Thyroid gland (tissue), 4 donors: ENCODE data around the gene ACBD6.

ENCODE experiments used
- CTCF ChIP-seq, 6 experiments: fragments of 200-600 bp in 3 of 6; fragments of 450-650 bp in 3 of 6; sonication (generic) in 3 of 6; IDR thresholded peaks; one replicate each; pipeline ENCODE4 v1.5.1; 2016 to 2019; ENCODE audit warnings: antibody characterized with exemption in 6 of 6, mild to moderate bottlenecking in 2 of 6, inconsistent platforms in 1 of 6, moderate library complexity in 1 of 6
- POLR2A ChIP-seq, 2 donors: fragments of 450-650 bp; IDR thresholded peaks; one replicate each; pipeline ENCODE4 v1.6.1; 2017; ENCODE audit warnings: antibody characterized with exemption in 2 of 2, mild to moderate bottlenecking in 2 of 2, moderate library complexity in 1 of 2

GRCh38 chr1:180274221-180274620 lies 228.2 kb downstream of the ACBD6 start:
- TF ChIP-seq POLR2A (IDR thresholded peaks at IDR 0.05) (no peak), CTCF (IDR thresholded peaks at IDR 0.05) (no peak)
